Smooth muscle cell (in vitro differentiated cells): ENCODE measurements around the gene ADAMTSL4. TPM values are rescaled to one million over a fixed set of nuclear protein-coding genes. Genes with fewer than 3 reads are reported as not detected.

ENCODE experiments used
- DNase-seq: peaks from one replicate; lab custom pipeline; 2025; ENCODE audit not compliant: unreplicated experiment; lab: John Stamatoyannopoulos, UW
- H2AFZ ChIP-seq: fragments of 200-600 bp; sonication (generic); 2 replicates; pipeline ENCODE4 v1.6.0; 2016; ENCODE audit warnings: antibody characterized with exemption, low read depth, mild to moderate bottlenecking
- H3F3A ChIP-seq: fragments of 200-600 bp; sonication (generic); 2 replicates; pipeline ENCODE4 v1.6.0; 2017; ENCODE audit warnings: antibody characterized with exemption, low read depth
- H3K27ac ChIP-seq: fragments of 200-600 bp; sonication (generic); 2 replicates; pipeline ENCODE4 v1.5.1; 2016; ENCODE audit warnings: low read depth, mild to moderate bottlenecking
- H3K27me3 ChIP-seq: fragments of 200-600 bp; sonication (generic); 2 replicates; pipeline ENCODE4 v1.6.1; 2016; ENCODE audit warnings: low read depth, mild to moderate bottlenecking
- H3K36me3 ChIP-seq: fragments of 200-600 bp; sonication (generic); 2 replicates; pipeline ENCODE4 v1.5.1; 2016; ENCODE audit warnings: low read depth
- H3K4me1 ChIP-seq: fragments of 200-600 bp; sonication (generic); 2 replicates; pipeline ENCODE4 v1.5.1; 2016; ENCODE audit warnings: low read depth
- H3K4me2 ChIP-seq: fragments of 200-600 bp; sonication (generic); 2 replicates; pipeline ENCODE4 v1.6.0; 2016; ENCODE audit warnings: mild to moderate bottlenecking
- H3K4me3 ChIP-seq: fragments of 200-600 bp; sonication (generic); 2 replicates; pipeline ENCODE4 v1.5.1; 2016; ENCODE audit warnings: mild to moderate bottlenecking
- H3K79me2 ChIP-seq: fragments of 200-600 bp; sonication (generic); 2 replicates; pipeline ENCODE4 v1.6.0; 2016; ENCODE audit warnings: low read depth, mild to moderate bottlenecking
- H3K9ac ChIP-seq: fragments of 200-600 bp; sonication (generic); 2 replicates; pipeline ENCODE4 v1.6.0; 2016; ENCODE audit warnings: low read depth
- H3K9me3 ChIP-seq: fragments of 200-600 bp; sonication (generic); replicated peaks from 2 replicates; pipeline ENCODE4 v1.5.1; 2016; ENCODE audit warnings: low read depth
- H4K20me1 ChIP-seq: fragments of 200-600 bp; sonication (generic); 2 replicates; pipeline ENCODE4 v1.6.0; 2016; ENCODE audit warnings: low read depth
- WGBS: methylation state at CpG from one replicate; pipeline ENCODE4 v1.1.7; 2016; ENCODE audit warnings: low lambda C conversion rate; 5-methylcytosine and 5-hydroxymethylcytosine counted together
- microRNA-seq: library from miRNA; unstranded; fragments of <30 nt; microRNA quantifications from one replicate; pipeline ENCODE4, GENCODE V29; 2016; ENCODE audit warnings: borderline number of aligned reads
- polyA plus RNA-seq: library from polyadenylated mRNA; unstranded; fragments of >200 nt; fragmentation: Nextera tagmentation; extraction: Ambion mirVana; gene quantifications from 2 replicates; pipeline ENCODE4 v1.2.1, GENCODE V29; 2016
- small RNA-seq: library from RNA; depleted of rRNA; stranded (forward); fragments of <200 nt; gene quantifications from one replicate; pipeline ENCODE3, GENCODE V24; 2014
- total RNA-seq: library from RNA; depleted of rRNA; stranded (reverse); fragments of >200 nt; gene quantifications from 2 replicates; pipeline ENCODE4 v1.2.3, GENCODE V29; 2014
- TF ChIP-seq, protein P1 (sequence below): fragments of 200-600 bp; sonication (generic); IDR thresholded peaks from 2 replicates; pipeline ENCODE4 v1.5.1; 2017; ENCODE audit warnings: borderline replicate concordance, mild to moderate bottlenecking, antibody characterized with exemption; ENCODE audit not compliant: insufficient read depth, poor library complexity, severe bottlenecking

ADAMTSL4 gene
- total and polyA plus RNA-seq, 2 experiments from 2014 or later: 6.4 to 8.4 TPM

DNA sequence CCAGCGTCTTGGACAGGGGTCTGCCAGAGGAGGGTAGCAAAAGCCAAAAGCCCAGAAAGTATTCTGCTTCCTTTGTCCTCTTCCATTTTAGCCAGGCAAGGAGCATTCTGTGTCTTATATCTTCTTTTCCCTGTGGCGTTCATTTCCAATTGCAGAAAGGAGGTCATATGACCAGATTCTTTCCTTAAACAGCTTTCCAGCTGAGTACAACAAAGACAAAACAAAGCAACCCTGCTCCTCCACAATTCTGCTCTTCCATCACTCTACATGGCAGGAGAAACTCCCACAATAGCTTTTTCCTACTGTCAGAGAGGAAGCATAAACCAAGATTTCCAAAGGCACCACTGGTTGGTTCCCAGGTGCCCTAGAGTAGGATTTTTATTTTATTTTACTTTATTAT, 60.5 kb downstream of the ADAMTSL4 start:
- no peak for DNase-seq
- TF ChIP-seq, protein P1, sequence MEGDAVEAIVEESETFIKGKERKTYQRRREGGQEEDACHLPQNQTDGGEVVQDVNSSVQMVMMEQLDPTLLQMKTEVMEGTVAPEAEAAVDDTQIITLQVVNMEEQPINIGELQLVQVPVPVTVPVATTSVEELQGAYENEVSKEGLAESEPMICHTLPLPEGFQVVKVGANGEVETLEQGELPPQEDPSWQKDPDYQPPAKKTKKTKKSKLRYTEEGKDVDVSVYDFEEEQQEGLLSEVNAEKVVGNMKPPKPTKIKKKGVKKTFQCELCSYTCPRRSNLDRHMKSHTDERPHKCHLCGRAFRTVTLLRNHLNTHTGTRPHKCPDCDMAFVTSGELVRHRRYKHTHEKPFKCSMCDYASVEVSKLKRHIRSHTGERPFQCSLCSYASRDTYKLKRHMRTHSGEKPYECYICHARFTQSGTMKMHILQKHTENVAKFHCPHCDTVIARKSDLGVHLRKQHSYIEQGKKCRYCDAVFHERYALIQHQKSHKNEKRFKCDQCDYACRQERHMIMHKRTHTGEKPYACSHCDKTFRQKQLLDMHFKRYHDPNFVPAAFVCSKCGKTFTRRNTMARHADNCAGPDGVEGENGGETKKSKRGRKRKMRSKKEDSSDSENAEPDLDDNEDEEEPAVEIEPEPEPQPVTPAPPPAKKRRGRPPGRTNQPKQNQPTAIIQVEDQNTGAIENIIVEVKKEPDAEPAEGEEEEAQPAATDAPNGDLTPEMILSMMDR: no peak
- peaks cover 18% of the 10 kb centered on the region for H3K79me2 ChIP-seq
- no peaks in the 10 kb centered on the region for H3K36me3 ChIP-seq
- H3K4me3 ChIP-seq: no peak overlapping the region
- H3F3A ChIP-seq: peaks cover 30% of the 10 kb centered on the region
- H3K27ac ChIP-seq: peak overlapping the region; percentile 96
- 59% methylated on average over 2 of the region's 2 CpGs for WGBS
- H3K4me2 ChIP-seq: peak overlapping the region; percentile 11
- H3K9ac ChIP-seq: peak overlapping the region; percentile 60
- no peaks in the 10 kb centered on the region for H3K27me3 ChIP-seq
- no peaks in the 10 kb centered on the region for H4K20me1 ChIP-seq
- no peak overlapping the region for H2AFZ ChIP-seq
- no peaks in the 10 kb centered on the region for H3K9me3 ChIP-seq
- peaks cover 21% of the 10 kb centered on the region for H3K4me1 ChIP-seq

Small RNA genes lying within 50 kb of the gene (microRNA-seq; reads per million reads assigned to microRNA genes)
- not detected for gene MIR4257

Small RNA genes lying within 50 kb of the gene (small RNA-seq; reads per million reads assigned to genes)
- gene MIR4257 (0.13 reads per million), gene RF00015 (not detected), gene RF00561 (not detected), gene RN7SL473P (2.4 reads per million, percentile 48 among the genes with 10 or more reads in this experiment), gene RN7SL600P (2.2 reads per million, percentile 46 among the genes with 10 or more reads in this experiment)

Other genes starting within 250 kb of the ADAMTSL4 start
- gene PRPF3, start 227.9 kb upstream of the ADAMTSL4 start, total RNA-seq: 34.6 and 41.8 TPM in 2 replicates
- 26.6 and 33.9 TPM in 2 replicates for gene PRPF3, start 227.9 kb upstream of the ADAMTSL4 start, polyA plus RNA-seq
- gene RPRD2, start 185.3 kb upstream of the ADAMTSL4 start, total RNA-seq: 15.4 and 17.1 TPM in 2 replicates
- 14.2 and 15.8 TPM in 2 replicates for gene RPRD2, start 185.3 kb upstream of the ADAMTSL4 start, polyA plus RNA-seq
- 8.6 and 10.2 TPM in 2 replicates for gene TARS2, start 62.0 kb upstream of the ADAMTSL4 start, total RNA-seq
- gene TARS2, start 62.0 kb upstream of the ADAMTSL4 start, polyA plus RNA-seq: 20.9 and 23.1 TPM in 2 replicates
- 14.6 and 19.0 TPM in 2 replicates for gene ECM1, start 41.3 kb upstream of the ADAMTSL4 start, total RNA-seq
- 32.0 and 36.1 TPM in 2 replicates for gene ECM1, start 41.3 kb upstream of the ADAMTSL4 start, polyA plus RNA-seq
- gene FALEC, start 33.7 kb upstream of the ADAMTSL4 start, total RNA-seq: not detected in 2 replicates
- gene FALEC, start 33.7 kb upstream of the ADAMTSL4 start, polyA plus RNA-seq: 0.62 and 1.2 TPM in 2 replicates
- 519 and 630 TPM in 2 replicates for gene MCL1, start 30.2 kb downstream of the ADAMTSL4 start, total RNA-seq
- gene MCL1, start 30.2 kb downstream of the ADAMTSL4 start, polyA plus RNA-seq: 224 and 247 TPM in 2 replicates
- gene ENSA, start 80.2 kb downstream of the ADAMTSL4 start, total RNA-seq: 63.5 and 66.3 TPM in 2 replicates
- gene ENSA, start 80.2 kb downstream of the ADAMTSL4 start, polyA plus RNA-seq: 31.3 and 54.7 TPM in 2 replicates
- 10.7 and 15.3 TPM in 2 replicates for gene GOLPH3L, start 147.7 kb downstream of the ADAMTSL4 start, total RNA-seq
- 9.9 and 16.2 TPM in 2 replicates for gene GOLPH3L, start 147.7 kb downstream of the ADAMTSL4 start, polyA plus RNA-seq
- gene HORMAD1, start 171.5 kb downstream of the ADAMTSL4 start, total RNA-seq: not detected in 2 replicates
- not detected in 2 replicates for gene HORMAD1, start 171.5 kb downstream of the ADAMTSL4 start, polyA plus RNA-seq
- 1.0 and 2.8 TPM in 2 replicates for gene CTSS, start 216.4 kb downstream of the ADAMTSL4 start, total RNA-seq
- gene CTSS, start 216.4 kb downstream of the ADAMTSL4 start, polyA plus RNA-seq: 1.3 and 1.4 TPM in 2 replicates